GM19467 (cell line): ENCODE measurements around the gene FOXP1.

Source experiments
- ATAC-seq: cut with Tn5 transposase; IDR thresholded peaks from one replicate; pipeline ENCODE4 v1.9.1; 2021; ENCODE audit warnings: mild to moderate bottlenecking, moderate library complexity; ENCODE audit not compliant: unreplicated experiment

The FOXP1 gene

GRCh38 chr3:71433631-71434030 is 149.9 kb downstream of the FOXP1 start:
- no peak for ATAC-seq

DNA sequence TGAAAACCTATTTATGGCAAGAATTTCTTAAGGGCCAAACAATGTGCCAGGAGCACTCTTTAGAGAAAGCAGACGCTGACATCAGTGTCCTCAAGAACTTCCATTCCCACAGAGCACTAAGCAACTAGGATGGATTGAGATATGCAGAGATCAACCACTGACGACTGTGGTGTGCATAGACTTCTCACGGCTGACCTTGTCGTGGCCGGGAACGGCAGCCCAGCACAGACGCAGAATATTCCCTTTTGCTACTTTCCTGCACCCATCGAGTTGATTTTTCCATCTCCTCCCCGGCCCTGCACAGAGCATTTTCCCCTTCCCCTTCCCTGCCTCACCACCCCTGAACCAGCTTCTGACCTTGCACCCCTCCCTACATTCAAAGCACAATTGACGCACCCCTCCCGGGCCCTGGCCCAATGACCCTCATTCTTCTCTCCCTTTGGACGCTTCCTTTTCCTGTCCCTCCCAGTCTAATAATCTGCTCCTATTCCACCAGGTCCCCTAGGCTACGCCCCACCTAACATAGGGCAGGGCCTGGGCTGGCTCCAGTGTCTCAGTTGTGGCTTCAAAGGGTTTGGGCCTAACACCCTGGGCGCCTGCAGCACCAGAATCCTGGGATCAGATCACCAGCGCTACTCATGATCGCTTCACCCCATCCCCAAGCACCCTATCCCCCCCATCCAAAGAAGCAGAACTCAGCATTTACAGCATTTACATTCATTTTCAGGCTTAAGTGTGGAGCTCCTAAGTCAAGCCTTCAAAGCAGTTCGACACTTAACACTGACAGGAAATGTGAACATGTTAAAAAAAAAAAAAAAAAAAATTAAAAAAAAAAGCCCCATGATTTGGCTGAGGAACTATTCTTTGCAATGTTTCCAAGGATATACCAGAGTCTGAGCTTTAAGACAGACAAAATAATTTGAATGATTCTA is 151.2 kb downstream of the FOXP1 start:
- no peak for ATAC-seq

- ATAC-seq = no peak
Observed at GRCh38 chr3:71430941-71431552, 152.5 kb downstream of the FOXP1 start.

GRCh38 chr3:71429597-71429988 is 153.9 kb downstream of the FOXP1 start:
- ATAC-seq = no peak

- no peak for ATAC-seq
Observed at GRCh38 chr3:71428841-71429596, 154.5 kb downstream of the FOXP1 start.

DNA sequence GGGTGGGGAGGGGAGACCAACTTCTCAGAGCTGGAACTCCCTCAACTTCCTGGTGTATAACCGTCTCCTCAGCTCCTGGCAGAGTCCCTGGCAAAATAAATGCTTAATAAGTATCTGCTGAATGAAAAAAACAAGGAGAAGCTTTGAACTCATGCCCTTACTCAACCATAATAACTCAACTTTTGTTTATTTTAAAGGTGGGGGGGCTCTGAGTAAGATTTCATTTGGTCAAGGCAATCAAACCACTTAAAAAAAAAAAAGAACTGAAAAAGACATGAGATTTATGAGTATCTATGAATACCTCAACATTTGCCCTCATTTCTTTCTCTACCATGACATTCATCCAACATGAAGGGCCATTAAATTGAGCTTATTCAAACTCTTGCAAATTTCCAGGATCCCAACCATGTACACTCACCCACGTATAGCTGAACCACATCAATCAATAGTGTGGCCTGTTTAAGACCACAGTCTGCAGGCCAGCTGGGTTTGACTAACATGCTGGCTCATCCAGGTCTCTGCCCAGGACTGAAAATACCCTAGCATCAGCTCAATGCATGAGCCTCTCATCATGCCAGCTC is 157.9 kb downstream of the FOXP1 start:
- no peak for ATAC-seq

- no peak for ATAC-seq
Observed at GRCh38 chr3:71423151-71423906, 160.2 kb downstream of the FOXP1 start.

GRCh38 chr3:71421820-71422566 is 161.5 kb downstream of the FOXP1 start:
- peak; percentile 95 for ATAC-seq

DNA sequence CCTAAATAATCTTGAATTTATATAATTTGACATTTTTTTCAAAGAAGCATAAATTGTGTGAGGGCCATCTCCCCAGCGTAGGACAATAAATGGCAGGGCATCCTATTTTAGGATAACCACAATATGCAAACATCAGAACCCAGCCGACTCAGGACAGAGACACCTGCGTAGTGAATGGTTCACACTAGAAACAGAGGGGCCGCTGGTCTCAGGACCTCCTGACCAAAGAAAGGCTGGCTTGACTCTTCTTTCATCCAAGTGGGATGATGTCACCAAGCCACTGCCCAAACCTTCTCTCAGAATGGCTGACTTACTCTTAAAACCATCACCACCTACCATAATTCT is 162.1 kb downstream of the FOXP1 start:
- ATAC-seq = peak; percentile 40

GRCh38 chr3:71419369-71419768 is 164.2 kb downstream of the FOXP1 start:
- ATAC-seq = no peak

- ATAC-seq = no peak
Observed at GRCh38 chr3:71417791-71418190, 165.7 kb downstream of the FOXP1 start.

DNA sequence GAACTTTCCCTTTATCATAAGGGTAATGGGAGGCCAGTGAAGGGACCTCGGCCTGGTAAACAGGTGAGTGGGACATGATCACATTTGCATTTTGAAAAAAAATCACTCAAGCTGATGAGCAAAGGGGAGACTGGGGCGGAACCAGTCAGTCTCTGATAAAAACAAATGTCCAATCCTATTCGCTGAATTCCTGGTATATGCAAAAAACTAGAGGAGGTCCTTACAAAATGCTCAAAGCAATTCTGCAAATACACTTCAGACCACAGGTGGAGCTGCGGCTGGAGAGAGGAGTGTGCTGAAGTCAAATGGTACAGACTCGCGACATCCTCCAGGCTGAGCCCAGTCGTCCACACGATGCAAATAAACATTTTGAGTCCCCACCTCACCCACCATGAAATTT is 166.7 kb downstream of the FOXP1 start:
- ATAC-seq = no peak

DNA sequence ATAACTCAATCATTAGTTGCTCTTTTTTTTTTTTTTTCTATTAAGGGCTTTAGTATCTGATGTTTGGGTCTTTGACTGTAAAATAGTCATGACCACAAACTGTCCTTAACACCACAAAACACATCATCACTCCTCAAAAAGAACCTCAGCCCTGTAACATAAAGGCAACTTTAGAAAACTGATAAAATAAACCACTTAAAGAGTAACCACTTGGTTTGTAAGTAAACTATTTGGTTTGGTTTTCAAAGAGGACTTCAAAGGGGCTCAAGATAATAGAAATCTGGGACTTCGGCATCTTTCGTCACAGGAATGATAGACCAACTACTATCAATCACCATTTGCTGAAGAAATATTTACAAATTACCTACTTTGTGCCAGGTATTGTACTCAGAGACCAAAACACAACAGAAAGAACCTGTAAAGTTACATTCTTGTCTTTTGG is 167.8 kb downstream of the FOXP1 start:
- ATAC-seq = no peak

GRCh38 chr3:71414189-71414927 is 169.2 kb downstream of the FOXP1 start:
- no peak for ATAC-seq

GRCh38 chr3:71413572-71413971 is 170.0 kb downstream of the FOXP1 start:
- no peak for ATAC-seq

- ATAC-seq = no peak
Observed at GRCh38 chr3:71409352-71409751, 174.2 kb downstream of the FOXP1 start.

DNA sequence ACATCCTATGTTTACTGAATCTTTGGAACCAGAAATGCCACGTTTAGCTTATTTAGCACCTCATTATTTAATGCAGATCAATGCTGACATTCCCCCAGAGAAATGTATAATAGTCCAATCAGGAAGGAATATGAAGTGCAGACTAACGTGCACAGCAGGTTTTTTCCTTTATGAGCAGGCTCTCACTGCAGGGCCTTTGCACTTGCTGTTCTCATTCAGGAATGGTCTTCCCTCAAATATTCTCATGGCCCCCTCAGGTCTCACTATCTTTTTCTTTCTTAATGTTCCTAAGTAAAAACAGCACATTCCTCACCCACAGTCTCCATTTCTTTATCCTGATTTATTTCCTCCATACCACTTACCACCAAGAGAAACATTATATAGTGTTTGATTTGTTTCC is 174.6 kb downstream of the FOXP1 start:
- no peak for ATAC-seq

DNA sequence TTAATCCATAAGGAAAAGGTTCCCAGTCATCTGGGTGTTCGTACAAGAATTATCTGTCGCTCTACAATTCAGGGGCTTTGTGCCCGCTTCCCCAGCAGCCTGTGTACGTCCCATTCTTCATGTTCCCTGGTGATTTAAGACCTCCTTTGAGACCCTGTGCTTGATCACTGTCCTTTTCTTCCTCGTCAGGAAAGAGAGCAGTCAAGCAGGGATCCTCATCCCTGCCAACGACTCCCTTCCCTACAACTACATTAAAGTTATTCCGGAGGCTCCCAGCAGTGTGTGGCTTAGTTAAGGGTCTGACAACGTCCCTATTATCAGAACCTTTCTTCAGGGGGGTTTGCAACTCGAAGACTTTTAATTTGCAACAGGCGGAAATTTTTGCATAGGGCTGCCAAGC is 175.7 kb downstream of the FOXP1 start:
- no peak for ATAC-seq
